IMR-90 (cell line): ENCODE results near the gene SEC23IP. TPM values are rescaled to one million over a fixed set of nuclear protein-coding genes. Genes with fewer than 3 reads are reported as not detected.

ENCODE experiments used
- ATAC-seq: fragments of 200-7000 bp; cut with Tn5 transposase; 2 replicates; pipeline ENCODE4 v1.9.1; 2020; ENCODE audit warnings: low read depth, mild to moderate bottlenecking, moderate library complexity
- BruUV-seq: library from RNA; stranded (reverse); fragments of 400-500 nt; replicated peaks from 2 replicates; lab custom pipeline; 2021; lab: Mats Ljungman, UMichigan
- CTCF ChIA-PET: fragments of 300-600 bp; formaldehyde crosslinking; extraction: SDS; loops from one replicate; lab custom pipeline; 2021; ENCODE audit warnings: antibody characterized with exemption; lab: Yijun Ruan, JAX
- POLR2A ChIA-PET: fragments of 300-600 bp; sonication (Branson Sonifier 250); formaldehyde crosslinking; loops from one replicate; lab custom pipeline; 2022; ENCODE audit warnings: antibody characterized with exemption; ENCODE audit not compliant: unreplicated experiment; lab: Charles Lee
- DNase-seq: peaks from one replicate; pipeline ENCODE4 v3.0.0; 2013
- H2AFZ ChIP-seq: replicated peaks from 2 replicates; pipeline ENCODE3; 2013; ENCODE audit warnings: low read length, mild to moderate bottlenecking; ENCODE audit not compliant: poor library complexity
- H2AK5ac ChIP-seq: 2 replicates; pipeline ENCODE4 v1.6.1; 2013; ENCODE audit warnings: low read depth, low read length, inconsistent platforms
- H2AK9ac ChIP-seq: replicated peaks from 2 replicates; pipeline ENCODE3; 2013; ENCODE audit warnings: mild to moderate bottlenecking, low read depth, low read length, moderate library complexity; ENCODE audit not compliant: poor library complexity
- H2BK120ac ChIP-seq: 2 replicates; pipeline ENCODE4 v1.6.1; 2013; ENCODE audit warnings: low read depth, low read length, inconsistent platforms
- H2BK15ac ChIP-seq: 3 replicates; pipeline ENCODE4 v1.6.1; 2013; ENCODE audit warnings: low read depth, low read length, inconsistent platforms
- H2BK20ac ChIP-seq: 2 replicates; pipeline ENCODE4 v1.6.1; 2013; ENCODE audit warnings: low read depth, mild to moderate bottlenecking, inconsistent platforms, low read length, moderate library complexity
- H2BK5ac ChIP-seq: 2 replicates; pipeline ENCODE4 v1.6.1; 2013; ENCODE audit warnings: mild to moderate bottlenecking, low read depth, low read length, inconsistent platforms; ENCODE audit not compliant: poor library complexity, severe bottlenecking
- H3K14ac ChIP-seq: replicated peaks from 2 replicates; pipeline ENCODE4 v1.6.1; 2013; ENCODE audit warnings: low read depth, low read length, inconsistent platforms
- H3K18ac ChIP-seq: 2 replicates; pipeline ENCODE4 v1.6.1; 2013; ENCODE audit warnings: low read depth, low read length, control low read depth
- H3K23ac ChIP-seq: 2 replicates; pipeline ENCODE4 v1.6.1; 2013; ENCODE audit warnings: low read depth, low read length, inconsistent platforms
- H3K27ac ChIP-seq: 2 replicates; pipeline ENCODE4 v1.5.1; 2013; ENCODE audit warnings: mild to moderate bottlenecking, control low read depth, low read length; ENCODE audit not compliant: insufficient read depth
- H3K27me3 ChIP-seq: 2 replicates; pipeline ENCODE4 v1.6.1; 2013; ENCODE audit warnings: low read length; ENCODE audit not compliant: control insufficient read depth, insufficient read depth
- H3K36me3 ChIP-seq: 2 replicates; pipeline ENCODE4 v1.6.1; 2013; ENCODE audit warnings: low read length, mixed read lengths; ENCODE audit not compliant: control insufficient read depth, insufficient read depth
- H3K4ac ChIP-seq: 2 replicates; pipeline ENCODE4 v1.6.1; 2013; ENCODE audit warnings: low read depth, low read length, inconsistent platforms
- H3K4me1 ChIP-seq: 2 replicates; pipeline ENCODE4 v1.6.1; 2013; ENCODE audit warnings: low read length, mixed read lengths; ENCODE audit not compliant: control insufficient read depth, insufficient read depth
- H3K4me2 ChIP-seq: 2 replicates; pipeline ENCODE4 v1.6.1; 2013; ENCODE audit warnings: low read depth, mild to moderate bottlenecking, control low read depth, low read length, moderate library complexity
- H3K4me3 ChIP-seq: 2 replicates; pipeline ENCODE4 v1.5.1; 2013; ENCODE audit warnings: low read depth, mild to moderate bottlenecking, control low read depth, low read length, moderate library complexity; ENCODE audit not compliant: insufficient read depth
- H3K56ac ChIP-seq: 2 replicates; pipeline ENCODE4 v1.6.1; 2013; ENCODE audit warnings: low read length, inconsistent platforms; ENCODE audit not compliant: insufficient read depth; ENCODE audit errors: extremely low read depth
- H3K79me1 ChIP-seq, 2 experiments: 2 replicates each; pipeline ENCODE4 v1.6.1; 2013; ENCODE audit warnings: low read length in 2 of 2, inconsistent platforms in 1 of 2, low read depth in 1 of 2
- H3K9ac ChIP-seq: 2 replicates; pipeline ENCODE4 v1.6.1; 2013; ENCODE audit warnings: low read depth, low read length, control low read depth
- H3K9me1 ChIP-seq: 2 replicates; pipeline ENCODE4 v1.6.1; 2013; ENCODE audit warnings: low read length, inconsistent platforms; ENCODE audit not compliant: insufficient read depth
- H3K9me3 ChIP-seq: 2 replicates; pipeline ENCODE4 v1.6.1; 2013; ENCODE audit warnings: low read length; ENCODE audit not compliant: control insufficient read depth, insufficient read depth
- H4K20me1 ChIP-seq: 2 replicates; pipeline ENCODE4 v1.6.1; 2013; ENCODE audit warnings: low read length, inconsistent platforms; ENCODE audit not compliant: insufficient read depth
- H4K5ac ChIP-seq: 2 replicates; pipeline ENCODE4 v1.6.1; 2013; ENCODE audit warnings: mild to moderate bottlenecking, low read depth, low read length, control low read depth
- H4K8ac ChIP-seq, 2 experiments: 2 replicates each; pipeline ENCODE4 v1.6.1; 2013; ENCODE audit warnings: low read depth in 2 of 2, low read length in 2 of 2, control low read depth in 1 of 2, inconsistent platforms in 1 of 2
- H4K91ac ChIP-seq: 2 replicates; pipeline ENCODE4 v1.6.1; 2013; ENCODE audit warnings: low read depth, low read length, inconsistent platforms; ENCODE audit not compliant: insufficient read depth
- BHLHE40 ChIP-seq: fragments of 150-350 bp; IDR thresholded peaks from 2 replicates; pipeline ENCODE4 v1.6.1; 2016; ENCODE audit warnings: mild to moderate bottlenecking, low read depth, low read length
- CEBPB ChIP-seq: IDR thresholded peaks from 2 replicates; pipeline ENCODE4 v1.6.1; 2012; ENCODE audit warnings: low read depth, low read length, improper control_type of control experiment
- MAZ ChIP-seq: IDR thresholded peaks from 2 replicates; pipeline ENCODE4 v1.6.1; 2012; ENCODE audit warnings: low read depth, mild to moderate bottlenecking, low read length, improper control_type of control experiment, moderate library complexity, borderline replicate concordance
- MXI1 ChIP-seq: IDR thresholded peaks from 2 replicates; pipeline ENCODE4 v1.6.1; 2012; ENCODE audit warnings: low read depth, mild to moderate bottlenecking, low read length, moderate library complexity, borderline replicate concordance
- RFX5 ChIP-seq: IDR thresholded peaks from 2 replicates; pipeline ENCODE4 v1.8.0; 2012; ENCODE audit warnings: low read depth, mild to moderate bottlenecking, low read length, moderate library complexity
- WGBS, 2 experiments: methylation state at CpG; one replicate each; pipeline versions ENCODE4 v1.1.5 to v1.1.7; 2013; ENCODE audit warnings: missing lambda C conversion rate in 2 of 2; ENCODE audit not compliant: insufficient read length in 1 of 2; ENCODE audit errors: extremely low coverage in 2 of 2; 5-methylcytosine and 5-hydroxymethylcytosine counted together
- dilution Hi-C: fragments of 300-500 bp; cut with HindIII; formaldehyde crosslinking; loops from one replicate; pipeline ENCODE4 v1.14.3; 2018; ENCODE audit warnings: low sequenced_read_pairs; ENCODE audit not compliant: unreplicated experiment
- in situ Hi-C: fragments of 300-500 bp; cut with MboI; formaldehyde crosslinking; loops from 3 replicates; pipeline ENCODE4 v1.14.3; 2019; ENCODE audit warnings: low sequenced_read_pairs, inconsistent platforms, mixed read lengths
- intact Hi-C: fragments of 100-400 bp; cut with micrococcal nuclease; formaldehyde crosslinking; loops from 2 replicates; pipeline ENCODE4 v1.10.0; 2022
- polyA plus RNA-seq, 3 experiments: library from polyadenylated mRNA; depleted of rRNA; stranded (reverse); fragments of >200 nt; gene quantifications; 2 replicates each; pipeline ENCODE4 v1.2.3, GENCODE V29; 2012; ENCODE audit warnings: low replicate concordance in 1 of 3
- total RNA-seq: library from RNA; depleted of rRNA; stranded (reverse); fragments of >200 nt; gene quantifications from 2 replicates; pipeline ENCODE4 v1.2.3, GENCODE V29; 2012

SEC23IP gene
- total and polyA plus RNA-seq, 2 of the 4 experiments (the other 2 are of a cell fraction) = 37.4 to 39.8 TPM

- Histone ChIP-seq H3K23ac (no peak overlapping the region), H4K20me1 (no peaks in the 10 kb centered on the region), H2AK9ac (no peak overlapping the region), H3K56ac (no peak overlapping the region), H2AK5ac (no peak overlapping the region), H3K27ac (no peak overlapping the region), H2BK120ac (no peak overlapping the region), H3K18ac (no peak overlapping the region), H3K4ac (no peak overlapping the region), H4K8ac (no peak overlapping the region), H2AFZ (no peak overlapping the region), H3K36me3 (no peaks in the 10 kb centered on the region), H4K91ac (no peak overlapping the region), H3K79me1 (no peaks in the 10 kb centered on the region), H3K4me1 (no peaks in the 10 kb centered on the region), H3K9me3 (no peaks in the 10 kb centered on the region), H2BK15ac (no peak overlapping the region), H3K9ac (no peak overlapping the region), H2BK5ac (no peak overlapping the region), H2BK20ac (no peak overlapping the region), H3K4me3 (no peak overlapping the region), H4K5ac (no peak overlapping the region), H3K9me1 (no peaks in the 10 kb centered on the region), H3K14ac (no peak overlapping the region), H3K4me2 (no peak overlapping the region), H3K27me3 (peaks cover 2% of the 10 kb centered on the region; the same call in 1 of the 2 replicates)
- ATAC-seq (no peak), DNase-seq (no peak)
- no TSS peak for BruUV-seq
- intact Hi-C loops = no loop called here
- dilution Hi-C loops = no loop called here
- in situ Hi-C loops = no loop called here
- TF ChIP-seq CEBPB (no peak), BHLHE40 (no peak), RFX5 (no peak), MAZ (no peak), MXI1 (no peak)
- ChIA-PET POLR2A (no interaction called here), CTCF (no interaction called here)
- no CpG with 5 or more reads among the region's 3 CpGs for WGBS, 2 experiments
Measured at GRCh38 chr10:119976421-119976820, 83.9 kb downstream of the SEC23IP start.
